Mesodermal cell (in vitro differentiated cells): ENCODE results near the gene DDX31.

Experiments used
- H3K27ac ChIP-seq: 2 replicates; pipeline ENCODE4 v1.7.0; 2013; ENCODE audit warnings: mild to moderate bottlenecking, low read depth, low read length, moderate library complexity; ENCODE audit not compliant: severe bottlenecking
- H3K36me3 ChIP-seq: 2 replicates; pipeline ENCODE4 v1.7.1; 2013; ENCODE audit warnings: mild to moderate bottlenecking, low read length, moderate library complexity; ENCODE audit not compliant: control insufficient read depth, insufficient read depth
- H3K4me1 ChIP-seq: one replicate; pipeline ENCODE4 v1.7.1; 2013; ENCODE audit warnings: mild to moderate bottlenecking, low read length; ENCODE audit not compliant: insufficient read depth, control insufficient read depth, poor library complexity, severe bottlenecking
- H3K4me3 ChIP-seq: 2 replicates; pipeline ENCODE4 v1.7.0; 2013; ENCODE audit warnings: low read length, control low read depth, mild to moderate bottlenecking; ENCODE audit not compliant: insufficient read depth, poor library complexity, severe bottlenecking; ENCODE audit errors: extremely low read depth
- H3K9me3 ChIP-seq: 2 replicates; pipeline ENCODE4 v1.7.1; 2013; ENCODE audit warnings: mild to moderate bottlenecking, low read length, moderate library complexity; ENCODE audit not compliant: control insufficient read depth
- WGBS, 2 experiments: methylation state at CpG; one replicate each; pipeline ENCODE4 v1.1.5; 2013; ENCODE audit warnings: missing lambda C conversion rate in 2 of 2; ENCODE audit not compliant: insufficient coverage in 2 of 2; 5-methylcytosine and 5-hydroxymethylcytosine counted together

The DDX31 gene

DNA sequence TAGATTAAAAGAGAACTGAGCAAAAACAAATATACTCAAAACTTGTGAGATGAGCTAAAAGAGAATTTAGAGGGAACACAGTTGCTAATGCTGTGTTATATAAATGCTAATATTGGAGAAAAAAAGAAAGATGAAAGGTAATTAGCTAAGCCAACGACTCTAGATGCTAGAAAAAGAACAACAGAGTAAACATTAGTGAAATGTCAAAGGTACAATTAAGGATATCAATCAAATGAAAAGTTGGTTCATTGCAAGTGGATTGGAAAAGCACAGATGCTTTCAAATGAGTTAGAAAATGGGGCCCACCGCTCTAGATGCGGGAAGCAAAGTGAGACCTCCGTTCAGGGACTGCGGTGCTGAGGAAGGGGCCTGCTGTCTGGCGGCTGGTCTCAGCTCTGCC, 105.3 kb downstream of the DDX31 start:
- no peak overlapping the region for H3K4me3 ChIP-seq
- 82 to 87% methylated on average over 4 to 5 of the region's 6 CpGs for WGBS, 2 experiments
- peaks cover 9% of the 10 kb centered on the region for H3K4me1 ChIP-seq
- no peak overlapping the region for H3K27ac ChIP-seq
- no peaks in the 10 kb centered on the region for H3K36me3 ChIP-seq
- no peaks in the 10 kb centered on the region for H3K9me3 ChIP-seq

DNA sequence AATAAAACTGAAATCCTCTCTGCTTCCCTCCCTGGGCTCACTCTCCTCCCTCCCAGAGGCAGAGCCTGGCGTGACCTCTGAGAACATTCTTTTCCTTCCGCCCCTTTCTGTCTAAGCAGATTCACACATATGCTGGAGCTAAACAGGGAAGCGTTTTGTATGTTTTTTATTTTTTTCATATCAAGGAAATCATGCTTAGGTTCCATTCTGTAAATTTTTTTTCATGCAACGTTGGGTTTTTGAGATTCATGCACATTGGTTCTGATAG, 107.5 kb downstream of the DDX31 start:
- Histone ChIP-seq H3K27ac (no peak overlapping the region), H3K9me3 (no peaks in the 10 kb centered on the region), H3K36me3 (no peaks in the 10 kb centered on the region), H3K4me3 (no peak overlapping the region), H3K4me1 (peaks cover 9% of the 10 kb centered on the region)
- 88% methylated on average over 1 of the region's 4 CpGs; no CpG with 5 or more reads in 1 of the 2 experiments for WGBS, 2 experiments

DNA sequence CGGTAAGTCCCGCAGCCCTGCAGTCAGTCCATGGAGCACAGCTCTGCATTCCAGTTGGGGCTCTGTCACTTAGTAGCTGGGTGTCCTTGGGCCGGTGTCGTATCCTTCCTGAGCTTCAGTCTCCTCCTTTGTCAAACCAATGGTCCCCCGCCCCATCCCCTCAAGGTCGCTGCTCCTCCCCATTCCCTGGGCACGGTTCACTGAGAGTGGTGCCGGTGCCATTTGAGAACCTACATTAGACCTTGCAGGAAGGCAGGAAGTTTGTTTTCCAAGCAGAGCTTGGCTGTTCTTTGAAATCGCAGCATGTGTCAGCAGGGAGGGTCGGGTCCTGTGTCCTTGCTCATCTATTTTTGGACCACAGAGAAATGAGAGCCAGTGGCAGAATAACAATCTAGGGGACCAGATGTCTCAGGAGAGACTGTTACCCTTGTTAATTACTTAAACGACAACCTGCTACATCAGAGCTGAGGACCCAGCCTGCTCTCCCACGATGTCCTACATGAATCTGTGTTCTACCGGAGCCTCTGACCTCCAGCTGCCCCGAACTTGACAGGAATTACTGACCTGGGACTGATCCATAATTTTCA, 109.1 kb downstream of the DDX31 start:
- no peak overlapping the region for H3K27ac ChIP-seq
- no peaks in the 10 kb centered on the region for H3K9me3 ChIP-seq
- 70 to 71% methylated on average over 13 to 14 of the region's 14 CpGs for WGBS, 2 experiments
- no peaks in the 10 kb centered on the region for H3K36me3 ChIP-seq
- H3K4me1 ChIP-seq = peaks cover 9% of the 10 kb centered on the region
- no peak overlapping the region for H3K4me3 ChIP-seq

DNA sequence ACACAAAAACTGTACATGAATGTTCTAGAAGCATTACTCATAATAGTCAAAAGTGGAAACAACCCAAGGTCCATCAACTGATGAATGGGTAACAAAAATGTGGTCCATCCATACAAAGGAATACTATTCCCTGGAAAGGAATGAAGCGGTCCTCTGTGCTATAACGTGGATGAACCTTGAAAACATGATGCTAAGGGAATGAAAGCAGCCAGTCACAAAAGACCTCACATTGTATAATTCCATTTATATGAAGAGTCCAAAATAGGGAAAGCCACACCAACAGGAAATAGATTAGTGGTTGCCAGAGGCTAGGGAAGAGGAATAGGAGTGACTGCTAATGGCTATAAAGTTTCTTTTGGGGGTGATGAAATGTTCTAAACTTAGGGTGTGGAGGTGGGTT, 110.1 kb downstream of the DDX31 start:
- Histone ChIP-seq H3K9me3 (no peaks in the 10 kb centered on the region), H3K36me3 (no peaks in the 10 kb centered on the region), H3K4me1 (peaks cover 9% of the 10 kb centered on the region), H3K4me3 (no peak overlapping the region), H3K27ac (no peak overlapping the region)
- WGBS, 2 experiments = no CpG with 5 or more reads among the region's 2 CpGs

DNA sequence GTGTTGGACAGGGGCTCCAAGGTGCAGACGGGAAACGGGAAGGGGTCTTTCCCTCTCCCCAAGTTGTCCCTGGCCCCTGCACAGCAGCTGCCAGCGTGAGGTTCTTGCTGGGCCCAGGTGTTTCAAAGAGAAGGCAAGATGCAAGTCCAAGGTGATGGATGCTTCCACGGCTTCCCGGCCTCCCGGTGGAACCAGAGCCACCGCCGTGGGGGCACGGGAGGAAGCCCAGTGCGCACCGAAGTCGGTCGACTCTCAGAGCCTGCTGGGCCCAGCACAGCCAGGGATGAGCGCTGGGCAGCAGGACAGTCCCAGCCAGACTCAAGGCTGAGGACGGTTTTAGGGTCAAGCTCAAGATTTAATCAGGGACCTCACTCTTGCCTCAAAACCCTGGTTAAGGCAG, 112.6 kb downstream of the DDX31 start:
- no peaks in the 10 kb centered on the region for H3K9me3 ChIP-seq
- 93% methylated on average over 15 of the region's 15 CpGs for WGBS, 2 experiments
- H3K4me1 ChIP-seq = peaks cover 9% of the 10 kb centered on the region
- H3K27ac ChIP-seq = no peak overlapping the region
- no peak overlapping the region for H3K4me3 ChIP-seq
- H3K36me3 ChIP-seq = no peaks in the 10 kb centered on the region

DNA sequence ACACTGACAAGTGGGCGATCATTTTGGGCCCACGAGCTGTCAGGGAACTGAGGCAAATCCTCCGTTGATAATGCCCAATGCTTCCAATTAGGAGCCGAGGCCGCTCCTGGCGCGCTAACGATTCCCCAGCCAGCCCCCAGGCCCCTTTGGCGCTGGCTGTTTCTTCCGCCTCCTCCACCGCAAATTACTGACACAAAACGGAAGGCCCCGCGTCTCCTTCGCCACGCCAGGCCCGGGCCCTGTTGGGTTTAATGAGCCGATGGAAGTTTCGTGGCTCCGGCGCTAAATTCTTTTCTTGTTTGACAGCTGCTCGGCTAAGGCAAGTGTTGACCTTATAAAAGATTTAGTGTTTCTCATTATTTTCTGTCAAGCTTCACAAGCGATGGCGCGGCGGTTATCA, 113.1 kb downstream of the DDX31 start:
- Histone ChIP-seq H3K36me3 (no peaks in the 10 kb centered on the region), H3K27ac (no peak overlapping the region), H3K4me3 (no peak overlapping the region), H3K9me3 (no peaks in the 10 kb centered on the region), H3K4me1 (peaks cover 9% of the 10 kb centered on the region)
- whole genome bisulfite sequencing, 2 experiments = 89 to 93% methylated on average over 21 to 26 of the region's 26 CpGs

DNA sequence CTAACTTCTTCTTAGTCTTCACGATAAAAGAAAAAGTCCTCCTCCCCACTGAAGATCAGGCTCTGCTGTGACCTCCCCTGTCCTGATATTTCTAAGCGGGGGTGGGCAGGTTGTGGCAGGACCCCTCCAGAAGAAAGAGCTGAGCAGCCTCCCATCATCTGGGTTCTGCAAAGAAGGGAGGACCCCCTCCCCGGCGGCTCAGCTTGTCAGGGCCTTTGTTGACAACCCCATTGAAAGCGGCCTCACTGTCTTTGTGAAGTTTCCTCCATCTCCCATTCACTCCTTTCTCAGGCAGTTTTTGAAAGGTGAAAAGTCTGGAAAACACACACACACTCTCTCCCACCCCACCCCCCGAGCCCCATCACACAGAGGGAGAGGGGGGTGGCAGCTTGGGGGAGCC, 113.5 kb downstream of the DDX31 start:
- Histone ChIP-seq H3K27ac (no peak overlapping the region), H3K9me3 (no peaks in the 10 kb centered on the region), H3K36me3 (no peaks in the 10 kb centered on the region), H3K4me1 (peaks cover 6% of the 10 kb centered on the region), H3K4me3 (no peak overlapping the region)
- WGBS, 2 experiments = 63 to 86% methylated on average over 2 of the region's 6 CpGs

DNA sequence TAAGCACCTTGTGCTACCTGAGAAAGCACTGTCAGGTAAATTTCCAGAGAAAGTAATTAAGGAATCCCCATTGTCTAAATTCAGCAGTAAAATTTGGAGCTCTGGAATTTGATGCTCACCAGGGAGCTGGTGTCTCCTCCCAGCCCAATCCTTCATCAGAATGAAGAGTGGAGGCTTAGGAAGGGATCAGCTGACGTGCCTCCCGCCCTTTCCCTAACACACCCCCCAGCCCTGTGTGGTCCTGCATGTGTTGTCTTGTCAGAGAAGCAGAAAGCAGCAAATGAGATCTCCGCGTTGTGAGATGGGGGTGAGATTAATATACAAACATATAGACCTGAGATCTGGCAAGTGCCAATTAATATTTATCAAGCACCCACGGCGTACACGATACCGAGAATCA, 114.3 kb downstream of the DDX31 start:
- H3K27ac ChIP-seq = no peak overlapping the region
- no peak overlapping the region for H3K4me3 ChIP-seq
- H3K9me3 ChIP-seq = no peaks in the 10 kb centered on the region
- no peaks in the 10 kb centered on the region for H3K36me3 ChIP-seq
- WGBS, 2 experiments = 73 to 77% methylated on average over 3 to 4 of the region's 8 CpGs
- H3K4me1 ChIP-seq = no peaks in the 10 kb centered on the region

DNA sequence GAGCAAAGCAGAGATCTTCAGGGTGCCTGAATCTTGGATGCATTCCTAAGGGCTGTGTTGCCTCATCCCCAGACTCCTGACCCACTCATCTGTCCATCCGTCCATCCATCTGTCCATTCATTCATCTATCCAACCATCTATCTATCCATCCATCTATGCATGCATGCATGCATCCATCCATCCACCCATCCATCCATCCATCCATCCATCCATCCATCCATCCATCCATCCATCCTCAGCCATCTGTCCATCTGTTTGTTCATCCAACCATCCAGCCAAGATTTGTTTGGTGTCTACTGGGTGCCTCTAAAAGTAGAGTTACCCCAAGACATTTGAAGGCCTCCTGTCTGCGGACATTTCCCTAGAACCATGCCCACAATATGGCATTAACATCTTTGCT, 115.0 kb downstream of the DDX31 start:
- no peaks in the 10 kb centered on the region for H3K36me3 ChIP-seq
- H3K4me1 ChIP-seq = no peaks in the 10 kb centered on the region
- H3K4me3 ChIP-seq = no peak overlapping the region
- no peak overlapping the region for H3K27ac ChIP-seq
- 84 to 92% methylated on average over 2 of the region's 2 CpGs for WGBS, 2 experiments
- H3K9me3 ChIP-seq = no peaks in the 10 kb centered on the region

DNA sequence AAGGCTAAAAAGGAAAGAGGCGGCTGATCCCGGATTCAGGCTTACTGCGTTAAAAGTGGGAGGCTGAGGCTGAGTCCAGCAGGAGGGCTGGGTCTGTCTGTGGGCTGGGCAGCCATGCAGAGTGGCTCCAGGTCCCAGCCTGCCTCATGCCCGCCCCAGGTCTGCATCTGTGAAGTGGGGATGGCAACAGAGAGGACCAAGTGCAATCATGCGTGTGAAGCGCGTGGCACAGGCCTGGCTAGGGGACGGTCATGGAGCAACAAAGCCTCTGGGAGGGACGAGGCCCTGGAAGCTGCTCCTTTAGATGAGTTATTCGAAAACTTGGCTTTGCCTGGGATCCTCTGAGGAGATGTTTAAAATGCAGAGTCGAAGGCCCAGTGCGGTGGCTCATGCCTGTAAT, 117.7 kb downstream of the DDX31 start:
- Histone ChIP-seq H3K27ac (no peak overlapping the region), H3K9me3 (no peaks in the 10 kb centered on the region), H3K4me3 (no peak overlapping the region), H3K4me1 (peaks cover 12% of the 10 kb centered on the region), H3K36me3 (no peaks in the 10 kb centered on the region)
- 93% methylated on average over 12 of the region's 12 CpGs for WGBS, 2 experiments

DNA sequence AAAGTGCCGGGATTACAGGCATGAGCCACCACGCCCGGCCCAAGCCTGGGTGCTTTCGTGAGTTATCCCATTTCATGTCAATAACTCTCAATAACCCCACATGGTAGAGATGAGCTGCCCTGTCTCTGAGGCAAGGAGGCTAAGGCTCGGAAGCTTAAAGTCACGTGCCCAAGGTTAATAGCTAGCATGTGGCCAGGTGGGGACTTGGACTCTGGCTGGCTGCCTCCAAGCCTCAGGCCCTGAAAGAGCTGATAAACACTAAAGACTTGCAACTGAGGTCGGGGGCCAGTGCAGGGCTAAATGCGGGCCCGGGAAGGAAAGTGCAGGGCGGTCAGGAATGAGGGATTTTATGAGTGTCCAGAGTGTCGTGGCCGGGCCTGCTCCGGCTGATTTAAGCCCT, 118.2 kb downstream of the DDX31 start:
- H3K4me1 ChIP-seq = peaks cover 13% of the 10 kb centered on the region
- 81 to 98% methylated on average over 8 to 11 of the region's 13 CpGs for WGBS, 2 experiments
- no peaks in the 10 kb centered on the region for H3K9me3 ChIP-seq
- H3K27ac ChIP-seq = no peak overlapping the region
- H3K4me3 ChIP-seq = no peak overlapping the region
- no peaks in the 10 kb centered on the region for H3K36me3 ChIP-seq
